ENCODE results near the gene SLC5A10. TPM values are rescaled to one million over a fixed set of nuclear protein-coding genes. Genes with fewer than 3 reads are reported as not detected.
A peak's percentile ranks its signal among the peaks of the same experiment; 100 is the strongest.

Gene SLC5A10
- total and polyA plus RNA-seq, 7 donors, result 0.19 TPM; not detected in 6

- WGBS, 2 donors, result 28 to 74% methylated on average over 9 of the region's 9 CpGs
- Histone ChIP-seq H3K36me3 (no peaks in the 10 kb centered on the region), H3K27ac (no peak overlapping the region), H3K4me1 (no peaks in the 10 kb centered on the region), H3K9me3 (no peaks in the 10 kb centered on the region), H3K4me3 (no peak overlapping the region), H3K27me3 (no peaks in the 10 kb centered on the region)
- intact Hi-C loops (cut with DNase I), result no loop called here
- no peak for DNase-seq
- TF ChIP-seq POLR2A (IDR thresholded peaks at IDR 0.05), result no peak
- peak in 1 of 4 donors; percentile 8 for TF ChIP-seq POLR2AphosphoS5 (IDR thresholded peaks at IDR 0.05)
- no peak for TF ChIP-seq EP300 (IDR thresholded peaks at IDR 0.05)
- TF ChIP-seq CTCF (IDR thresholded peaks at IDR 0.05), result no peak
Observed at GRCh38 chr17:18988546-18989173, 36.7 kb downstream of the SLC5A10 start.

- no peaks in the 10 kb centered on the region for H3K36me3 ChIP-seq
- H3K4me3 ChIP-seq, result no peak overlapping the region
- H3K9me3 ChIP-seq, result peaks cover 0 to under 1% (median under 1%) of the 10 kb centered on the region in 4 donors
- 89 to 95% methylated on average over 6 of the region's 6 CpGs for WGBS, 2 donors
- H3K27me3 ChIP-seq, result no peaks in the 10 kb centered on the region
- H3K27ac ChIP-seq, result no peak overlapping the region
- intact Hi-C loops (cut with DNase I), result no loop called here
- TF ChIP-seq CTCF (IDR thresholded peaks at IDR 0.05) (no peak), POLR2A (IDR thresholded peaks at IDR 0.05) (no peak), EP300 (IDR thresholded peaks at IDR 0.05) (no peak), POLR2AphosphoS5 (IDR thresholded peaks at IDR 0.05) (no peak)
- DNase-seq, result no peak
- H3K4me1 ChIP-seq, result no peaks in the 10 kb centered on the region
Observed at GRCh38 chr17:18990331-18990730, 38.4 kb downstream of the SLC5A10 start.

GRCh38 chr17:18991531-18992315 is 39.8 kb downstream of the SLC5A10 start:
- Histone ChIP-seq H3K27me3 (no peaks in the 10 kb centered on the region), H3K27ac (no peak overlapping the region), H3K4me3 (no peak overlapping the region), H3K9me3 (peaks cover 0 to 4% (median 2%) of the 10 kb centered on the region in 4 donors), H3K36me3 (no peaks in the 10 kb centered on the region), H3K4me1 (no peaks in the 10 kb centered on the region)
- no peak for DNase-seq
- TF ChIP-seq EP300 (IDR thresholded peaks at IDR 0.05) (no peak), POLR2AphosphoS5 (IDR thresholded peaks at IDR 0.05) (no peak), CTCF (IDR thresholded peaks at IDR 0.05) (no peak), POLR2A (IDR thresholded peaks at IDR 0.05) (no peak)
- intact Hi-C loops (cut with DNase I), result no loop called here
- WGBS, 2 donors, result 91 to 95% methylated on average over 20 of the region's 20 CpGs

GRCh38 chr17:18992454-18993130 is 40.6 kb downstream of the SLC5A10 start:
- Histone ChIP-seq H3K4me3 (no peak overlapping the region), H3K36me3 (no peaks in the 10 kb centered on the region), H3K27ac (no peak overlapping the region), H3K27me3 (no peaks in the 10 kb centered on the region), H3K4me1 (no peaks in the 10 kb centered on the region), H3K9me3 (peaks cover 0 to 4% (median 2%) of the 10 kb centered on the region in 4 donors)
- intact Hi-C loops (cut with DNase I), result no loop called here
- DNase-seq, result no peak
- TF ChIP-seq POLR2A (IDR thresholded peaks at IDR 0.05), result no peak
- TF ChIP-seq CTCF (IDR thresholded peaks at IDR 0.05), result no peak
- TF ChIP-seq EP300 (IDR thresholded peaks at IDR 0.05), result no peak
- no peak for TF ChIP-seq POLR2AphosphoS5 (IDR thresholded peaks at IDR 0.05)
- 66 to 80% methylated on average over 22 of the region's 22 CpGs for WGBS, 2 donors
